HL-60 (cell line): ENCODE data around the gene SORBS2.

Source experiments
- CTCF ChIP-seq: IDR thresholded peaks from one replicate; pipeline ENCODE4 v1.5.1; 2011; ENCODE audit warnings: low read length, control low read depth, inconsistent platforms; ENCODE audit not compliant: insufficient read depth
- GABPA ChIP-seq: IDR thresholded peaks from 2 replicates; pipeline ENCODE4 v1.6.1; 2012; ENCODE audit warnings: low read depth
- POLR2AphosphoS5 ChIP-seq: IDR thresholded peaks from 2 replicates; pipeline ENCODE4 v1.6.1; 2012; ENCODE audit warnings: low read depth
- REST ChIP-seq: IDR thresholded peaks from 2 replicates; pipeline ENCODE4 v1.6.1; 2012; ENCODE audit warnings: low read depth; ENCODE audit not compliant: insufficient replicate concordance

GRCh38 chr4:185576962-185577950 lies 234.7 kb downstream of the SORBS2 start:
- TF ChIP-seq GABPA (no peak), CTCF (no peak), REST (no peak), POLR2AphosphoS5 (no peak)
